Glomerular visceral epithelial cell (primary cell): ENCODE results near the gene SEC22A.

ENCODE experiments used
- DNase-seq: peaks from one replicate; pipeline ENCODE4 v3.0.0-alpha.2; 2016; ENCODE audit errors: extremely low spot score

The SEC22A gene, protein sequence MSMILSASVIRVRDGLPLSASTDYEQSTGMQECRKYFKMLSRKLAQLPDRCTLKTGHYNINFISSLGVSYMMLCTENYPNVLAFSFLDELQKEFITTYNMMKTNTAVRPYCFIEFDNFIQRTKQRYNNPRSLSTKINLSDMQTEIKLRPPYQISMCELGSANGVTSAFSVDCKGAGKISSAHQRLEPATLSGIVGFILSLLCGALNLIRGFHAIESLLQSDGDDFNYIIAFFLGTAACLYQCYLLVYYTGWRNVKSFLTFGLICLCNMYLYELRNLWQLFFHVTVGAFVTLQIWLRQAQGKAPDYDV

DNA sequence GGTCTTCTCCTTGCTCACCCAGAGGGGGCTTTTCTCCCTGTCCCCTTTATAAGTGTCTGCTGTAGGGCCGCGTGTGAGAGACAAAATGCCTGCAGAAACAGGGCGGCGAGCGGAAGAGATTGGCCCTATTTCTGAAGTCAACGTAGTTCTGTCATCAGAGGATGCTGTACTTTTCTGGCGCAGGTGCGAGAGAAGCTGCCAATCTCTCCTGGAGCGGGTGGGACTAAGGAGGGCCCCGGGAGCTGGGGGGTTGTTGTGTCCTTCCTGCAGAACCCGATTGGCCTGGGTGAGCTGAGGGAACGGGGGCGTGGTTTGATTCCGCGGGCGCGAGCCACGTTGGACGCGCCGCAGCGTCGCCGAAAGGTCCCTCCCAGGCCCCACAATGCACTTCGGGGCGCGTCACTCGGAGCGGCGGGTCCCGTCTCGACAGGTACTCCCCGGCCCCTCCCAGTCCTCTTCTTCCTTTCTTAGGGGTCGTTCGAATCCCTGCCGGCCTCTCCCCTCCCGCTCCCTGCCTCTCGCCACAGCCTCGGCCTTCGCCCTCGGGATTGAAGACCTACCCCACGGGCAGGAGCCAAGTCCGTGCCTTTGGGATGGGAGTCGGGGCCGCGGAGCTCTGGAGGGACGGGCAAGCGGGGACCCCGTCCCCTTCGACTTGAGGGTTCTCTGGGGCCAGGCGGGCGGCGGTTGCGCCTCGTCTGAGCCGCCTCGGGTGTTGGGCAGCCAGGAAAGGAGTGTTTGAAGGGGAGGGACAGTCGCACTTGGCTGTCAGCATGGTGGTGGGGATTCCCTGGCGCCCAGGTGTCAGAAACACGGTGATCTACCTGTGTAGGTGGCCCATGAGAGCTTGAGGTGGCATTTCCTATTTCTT lies at the start of gene SEC22A:
TSS of gene SEC22A (plus strand) at position 387 of the 871 bp plus-strand sequence. CDS start 7,275 bp downstream, outside the sequence.
- DNase-seq: peak; percentile 94

GRCh38 chr3:123152687-123153086 lies 49.1 kb upstream of the SEC22A start:
- no peak for DNase-seq

- DNase-seq: no peak
Measured at GRCh38 chr3:123153125-123154019, 48.4 kb upstream of the SEC22A start.

GRCh38 chr3:123154020-123154985 lies 47.4 kb upstream of the SEC22A start:
- no peak for DNase-seq

GRCh38 chr3:123155471-123156011 lies 46.2 kb upstream of the SEC22A start:
- no peak for DNase-seq

GRCh38 chr3:123156276-123156995 lies 45.3 kb upstream of the SEC22A start:
- DNase-seq: no peak

DNA sequence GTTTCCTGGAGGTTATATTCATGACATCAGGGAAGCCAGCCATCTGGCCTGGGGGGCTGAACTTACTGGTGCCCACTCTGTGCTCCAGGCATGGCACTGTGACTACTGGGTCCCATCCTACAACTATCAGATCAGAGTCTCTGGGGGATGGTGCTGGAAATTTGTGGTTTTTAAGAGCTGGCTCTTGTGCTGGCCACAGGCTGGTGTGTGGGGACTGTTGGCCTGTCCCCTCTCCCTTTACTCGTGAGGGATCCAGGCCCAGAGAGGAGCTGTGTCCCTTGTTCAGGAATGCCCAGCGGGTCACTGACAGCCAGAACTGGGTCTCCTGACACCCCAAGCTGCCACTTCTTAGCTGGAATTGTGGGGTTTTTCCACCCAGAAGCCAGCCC lies 44.5 kb upstream of the SEC22A start:
- DNase-seq: no peak

DNA sequence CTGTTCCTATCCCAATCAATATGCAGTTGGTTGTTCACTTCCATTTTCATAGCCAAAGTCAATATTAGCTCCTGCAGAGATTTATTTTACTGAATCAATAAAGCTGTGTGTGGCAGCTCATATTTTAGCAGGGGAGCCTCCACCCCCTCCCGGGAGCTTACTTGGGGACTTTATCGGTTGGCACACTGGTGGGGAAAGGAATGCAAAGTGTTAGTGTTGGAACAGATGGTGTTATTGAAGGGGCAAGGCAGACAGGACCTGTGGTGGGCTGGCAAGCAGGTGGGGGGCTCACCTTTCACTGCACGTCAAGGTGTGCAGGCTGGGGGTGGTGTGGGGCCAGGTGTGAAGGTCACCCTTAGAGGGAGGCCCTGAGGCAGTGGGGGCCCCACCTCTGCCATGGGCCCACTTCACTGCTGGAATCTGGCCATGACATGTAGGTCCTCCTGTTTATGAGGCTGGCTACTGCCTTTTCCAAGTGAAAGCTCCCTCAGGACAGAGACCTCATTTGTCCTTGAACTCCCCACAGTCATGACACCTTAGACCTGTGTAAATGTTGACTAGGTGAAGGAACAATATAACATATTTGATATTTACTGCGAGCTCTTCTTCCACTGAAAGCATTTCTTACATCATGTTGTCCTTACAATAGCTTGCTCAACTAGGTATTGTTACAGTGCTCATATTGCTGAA lies 44.0 kb upstream of the SEC22A start:
- no peak for DNase-seq

- no peak for DNase-seq
Measured at GRCh38 chr3:123158330-123158729, 43.4 kb upstream of the SEC22A start.

DNA sequence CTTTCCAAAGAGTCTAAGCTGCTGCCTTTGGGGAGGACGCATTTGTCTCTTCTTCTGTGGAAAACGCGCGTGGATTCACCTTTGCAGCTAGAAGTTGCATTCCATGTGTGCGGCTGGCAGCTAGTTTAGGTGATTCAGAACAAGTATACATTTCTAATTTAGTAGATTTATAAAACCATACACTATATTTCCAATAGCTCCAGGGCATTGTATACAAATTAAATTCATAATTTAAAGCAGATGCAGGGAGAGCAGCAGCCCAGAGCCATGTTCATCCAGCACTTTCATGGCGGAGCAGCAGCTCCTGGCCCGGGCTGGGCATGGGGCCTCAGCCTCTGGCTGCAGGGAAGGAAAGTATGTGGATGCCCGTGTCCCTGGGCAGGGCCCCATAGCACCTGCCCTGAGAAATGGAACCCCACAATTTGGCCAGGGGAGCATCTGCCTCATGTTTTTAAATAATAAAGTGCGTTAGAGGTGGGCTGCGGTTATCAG lies 42.8 kb upstream of the SEC22A start:
- DNase-seq: no peak

- peak; percentile 17 for DNase-seq
Measured at GRCh38 chr3:123159926-123160635, 41.7 kb upstream of the SEC22A start.

- no peak for DNase-seq
Measured at GRCh38 chr3:123161167-123161566, 40.6 kb upstream of the SEC22A start.

DNA sequence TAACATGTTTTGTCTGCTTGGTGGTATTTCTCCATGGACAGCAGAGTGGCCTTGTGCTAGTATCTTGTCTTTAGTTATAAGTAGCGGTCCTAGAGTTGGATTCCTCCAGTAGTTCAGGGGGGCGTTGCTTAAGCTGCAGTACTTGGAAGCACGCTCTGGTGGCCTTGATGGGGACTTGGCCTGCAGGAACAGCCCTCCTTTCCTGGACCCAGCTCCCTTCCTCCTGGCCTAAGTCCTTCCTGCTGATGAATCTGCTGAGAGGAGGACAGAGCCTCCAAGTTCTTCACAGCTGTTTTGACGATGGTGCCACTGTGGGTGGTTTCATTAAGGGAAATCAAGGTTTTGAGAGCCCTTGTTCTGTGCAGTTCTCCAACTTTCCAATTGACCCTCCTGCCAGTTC lies 38.6 kb upstream of the SEC22A start:
- DNase-seq: no peak

GRCh38 chr3:123165163-123165562 lies 36.6 kb upstream of the SEC22A start:
- no peak for DNase-seq

- DNase-seq: no peak
Measured at GRCh38 chr3:123167686-123168085, 34.1 kb upstream of the SEC22A start.

DNA sequence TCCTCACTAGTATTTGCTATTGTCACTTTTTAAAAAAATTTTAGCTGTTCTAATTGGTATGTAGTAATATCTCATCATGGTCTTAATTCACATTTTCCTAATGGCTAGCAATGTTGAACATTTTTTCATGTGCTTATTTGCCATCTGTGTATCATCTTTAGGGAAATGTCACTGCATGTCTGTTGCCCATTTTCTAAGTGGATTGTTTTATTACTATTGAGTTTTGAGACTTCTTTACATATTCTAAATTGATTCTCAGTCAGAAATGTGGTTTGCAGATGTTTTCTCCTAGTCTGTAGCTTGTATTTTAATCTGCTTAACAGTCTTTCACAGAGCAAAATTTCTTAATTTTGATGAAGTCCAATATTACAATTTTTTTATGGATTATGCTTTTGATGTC lies 33.6 kb upstream of the SEC22A start:
- DNase-seq: no peak

GRCh38 chr3:123168605-123169004 lies 33.1 kb upstream of the SEC22A start:
- DNase-seq: no peak

GRCh38 chr3:123169492-123169929 lies 32.2 kb upstream of the SEC22A start:
- peak; percentile 80 for DNase-seq
